HL-60/S4 treated with phorbol 12-myristate 13-acetate at 8.2 ng/mL for 4 days and 3 days (cell line): ENCODE results near the gene THAP6.

Experiments used
- in situ Hi-C: fragments of 300-500 bp; cut with MboI; formaldehyde crosslinking; loops from 2 replicates; pipeline ENCODE4 v1.15.0; 2022; ENCODE audit warnings: low sequenced_read_pairs

Gene THAP6

GRCh38 chr4:75567725-75568124 is 53.5 kb downstream of the THAP6 start:
- in situ Hi-C loops, result no loop called here
